ENCODE results near the gene C1QA. TPM values are rescaled to one million over a fixed set of nuclear protein-coding genes. Genes with fewer than 3 reads are reported as not detected.
A peak's percentile ranks its signal among the peaks of the same experiment; 100 is the strongest.

The C1QA gene
- total RNA-seq, 1 experiment from 2014 or later, result not detected

DNA sequence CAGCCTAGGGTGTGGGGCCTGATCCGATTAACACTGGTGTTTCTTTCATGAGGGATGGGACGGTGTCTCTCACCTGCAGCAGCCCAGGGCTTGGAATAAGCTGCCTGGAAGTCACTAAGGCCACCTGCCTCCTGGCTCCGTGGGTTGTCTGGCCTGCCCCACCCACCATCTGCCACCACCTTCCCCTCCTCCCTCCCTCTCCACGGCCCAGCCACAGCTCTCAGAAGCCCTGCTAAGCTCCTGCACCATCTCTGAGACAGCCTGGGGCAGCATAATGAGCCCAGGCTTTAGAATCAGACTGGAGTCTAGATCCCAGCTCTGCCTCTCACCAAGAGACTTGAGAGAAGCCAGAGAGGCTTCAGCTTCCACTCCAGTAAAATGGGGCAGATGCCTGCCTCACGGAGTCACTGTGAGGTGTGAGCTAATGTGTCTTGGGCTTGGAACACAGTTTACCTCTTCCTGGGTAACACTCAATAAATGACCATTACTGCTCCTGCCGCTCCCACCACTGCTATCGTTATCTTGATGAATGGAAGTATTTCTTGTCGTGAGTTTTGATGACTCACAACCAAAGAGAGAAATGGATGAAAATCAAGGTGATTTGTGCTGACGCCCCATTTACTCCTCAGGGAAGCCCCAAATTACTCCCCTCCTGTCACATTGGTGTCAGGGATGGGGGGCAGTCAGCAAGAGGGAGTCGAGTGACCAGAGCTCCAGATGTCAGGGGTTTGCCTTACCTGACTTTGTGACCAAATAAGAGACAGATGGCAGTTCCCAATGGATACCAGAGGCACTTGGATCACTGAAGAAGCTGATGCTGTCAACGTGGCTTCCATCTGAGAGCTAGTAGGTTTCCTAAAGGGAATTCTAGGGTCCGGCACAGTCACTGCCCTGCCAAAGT is 23.5 kb upstream of the C1QA start:
- DNase-seq (ENCODE audit: low read depth), result no peak

DNA sequence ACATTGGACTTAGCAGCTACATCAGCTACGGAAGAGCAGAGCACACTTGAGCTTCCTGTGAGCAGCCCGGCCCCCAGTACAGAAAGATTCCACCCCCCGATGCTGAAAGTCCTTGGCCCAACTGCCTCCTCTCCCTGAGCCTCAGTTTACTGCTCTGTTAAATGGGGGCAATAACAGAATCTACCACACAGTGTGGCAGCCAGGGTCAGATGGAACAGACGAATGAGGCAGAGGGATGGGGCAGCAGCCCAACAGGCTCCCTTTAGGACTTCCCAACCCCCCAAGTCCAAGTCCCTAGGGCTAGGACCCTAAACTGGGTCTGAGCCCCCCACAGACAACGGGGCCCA is 22.9 kb upstream of the C1QA start:
- DNase-seq (ENCODE audit: low read depth), result no peak

DNA sequence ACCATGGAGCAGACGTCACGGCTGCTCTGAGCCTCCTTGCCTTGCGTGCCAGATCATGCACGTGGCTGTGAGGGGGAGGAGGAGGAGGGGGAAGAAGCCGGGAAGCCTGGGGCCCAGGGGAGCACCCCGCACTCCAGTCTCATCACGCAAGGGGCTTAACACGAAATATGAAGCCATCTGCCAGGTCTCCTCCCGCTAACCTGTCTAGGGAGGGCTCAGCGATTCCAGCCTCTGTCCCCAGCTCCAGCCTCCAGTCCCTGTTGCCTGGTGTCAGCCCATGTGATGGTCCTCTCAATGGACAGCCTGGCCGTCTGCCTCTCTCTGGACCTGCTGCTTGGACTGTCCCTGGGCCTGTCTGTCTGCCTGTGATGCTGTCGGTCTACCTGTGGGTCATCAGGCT is 22.5 kb upstream of the C1QA start:
- no peak for DNase-seq (ENCODE audit: low read depth)

DNA sequence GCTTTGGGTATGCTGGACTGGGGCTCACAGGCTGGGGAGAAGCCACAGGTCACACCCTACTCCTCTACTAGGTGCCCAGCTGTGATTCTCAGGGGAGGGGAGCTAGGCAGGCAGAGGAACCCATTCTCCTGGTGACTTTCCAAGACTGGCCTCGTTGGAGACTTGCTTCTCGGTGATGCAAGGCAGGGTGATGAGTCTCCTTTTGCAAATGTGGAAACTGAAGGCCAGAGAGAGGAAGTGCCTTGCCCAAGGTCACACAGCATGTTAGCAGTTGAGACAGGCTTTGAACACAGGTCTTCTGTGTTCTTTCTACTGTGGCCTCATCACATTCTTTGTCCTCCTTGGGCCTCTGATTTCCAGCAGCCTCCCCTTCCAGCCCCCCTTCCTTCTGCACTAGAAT is 20.5 kb upstream of the C1QA start:
- DNase-seq (ENCODE audit: low read depth), result no peak

DNA sequence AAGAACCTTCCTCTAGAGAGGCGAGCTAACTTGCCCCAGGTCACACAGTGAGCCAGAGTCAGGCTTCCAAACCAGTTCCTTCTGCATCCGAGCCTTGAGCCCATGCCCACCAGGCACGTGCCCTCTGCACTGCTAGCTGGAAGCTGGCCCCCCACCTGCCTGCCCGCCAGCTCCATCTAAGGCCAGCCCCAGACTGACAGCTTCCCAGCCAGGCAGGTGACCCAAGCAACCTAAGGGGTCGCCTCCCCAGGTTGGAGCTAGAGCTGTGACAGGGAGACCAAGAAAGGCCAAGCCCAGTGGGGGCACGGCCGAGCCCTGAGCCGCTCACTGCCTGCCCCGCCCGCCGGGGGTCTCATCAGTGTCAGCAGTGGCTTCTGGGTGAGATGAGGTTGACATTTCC is 19.9 kb upstream of the C1QA start:
- no peak for DNase-seq (ENCODE audit: low read depth)

DNA sequence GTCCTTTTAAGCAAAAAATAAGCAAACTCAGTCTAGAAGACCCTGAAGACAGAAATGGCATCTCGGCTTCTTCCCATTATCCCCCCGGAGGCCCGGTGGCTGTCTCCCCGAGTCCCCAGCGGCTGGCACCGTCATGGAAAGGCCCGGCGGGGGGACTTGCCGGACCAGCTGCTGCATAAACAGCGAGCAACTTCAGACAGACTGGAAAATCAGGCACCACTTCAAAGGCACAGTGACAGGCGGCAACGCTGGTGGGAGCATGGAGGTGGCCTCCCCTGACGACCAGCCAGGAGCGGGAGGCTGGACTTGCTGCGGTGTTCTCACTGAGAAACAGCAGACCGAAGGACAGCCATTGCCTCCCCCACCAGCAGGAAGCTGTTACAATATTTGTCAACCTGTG is 18.4 kb upstream of the C1QA start:
- no peak for DNase-seq (ENCODE audit: low read depth)

DNA sequence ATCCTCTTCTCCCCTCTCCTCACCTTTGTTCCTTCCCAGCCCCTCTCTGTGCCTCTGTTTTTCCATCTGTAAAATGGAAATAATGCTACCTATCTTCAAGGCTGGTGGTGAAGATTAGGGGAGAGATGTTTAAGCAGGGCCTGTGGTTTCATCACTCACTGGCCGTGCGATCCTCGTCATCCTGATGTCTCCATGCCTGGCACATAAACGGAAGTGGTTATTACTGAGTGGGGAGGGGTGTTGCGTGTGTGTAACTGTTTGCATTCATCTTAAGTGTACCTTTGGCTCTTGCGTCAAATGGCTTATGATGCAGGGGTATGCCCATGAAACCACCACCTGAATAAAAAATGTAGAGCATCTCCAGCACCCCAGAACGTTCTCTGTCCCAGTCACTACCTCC is 17.2 kb upstream of the C1QA start:
- DNase-seq (ENCODE audit: low read depth), result peak; percentile 42

DNA sequence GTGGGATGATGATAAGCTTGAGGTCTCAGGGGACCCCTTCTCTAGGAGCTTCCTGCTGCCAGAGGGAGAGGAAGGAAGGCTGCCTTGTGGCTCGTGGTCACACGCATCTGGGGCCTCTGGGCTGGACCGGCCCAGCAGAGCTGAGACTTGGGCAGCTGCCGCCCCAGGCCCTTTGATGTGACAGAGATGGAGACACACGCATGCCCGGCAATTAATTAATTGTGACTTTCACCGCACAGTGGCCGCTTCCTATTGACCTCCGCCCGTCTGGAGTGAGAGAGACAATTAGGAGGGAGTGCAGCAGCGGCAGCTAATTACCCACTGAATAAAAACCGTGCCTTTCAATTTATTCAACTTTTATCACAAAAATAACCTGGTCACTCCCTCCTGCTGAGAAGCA is 16.6 kb upstream of the C1QA start:
- DNase-seq (ENCODE audit: low read depth), result no peak

DNA sequence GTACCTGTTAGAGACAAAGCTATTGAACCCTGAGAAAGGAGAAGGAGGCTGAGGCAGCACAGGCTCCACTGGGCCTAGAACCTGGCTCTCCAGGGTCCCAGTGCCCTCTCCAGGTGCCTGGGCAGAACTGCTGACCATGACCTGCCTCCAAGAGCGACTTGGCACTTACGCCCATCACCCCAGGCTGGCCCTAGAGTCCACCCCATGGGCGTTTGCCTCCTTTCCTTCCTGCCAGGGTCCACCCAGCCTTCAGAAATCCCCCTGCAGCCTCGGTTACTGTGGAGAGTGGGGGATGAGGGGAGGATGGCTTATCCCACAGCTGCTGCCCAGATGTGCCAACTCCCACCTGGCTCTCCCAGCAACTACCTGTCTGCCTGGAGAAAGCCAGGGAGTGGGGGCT is 14.7 kb upstream of the C1QA start:
- DNase-seq (ENCODE audit: low read depth), result no peak

DNA sequence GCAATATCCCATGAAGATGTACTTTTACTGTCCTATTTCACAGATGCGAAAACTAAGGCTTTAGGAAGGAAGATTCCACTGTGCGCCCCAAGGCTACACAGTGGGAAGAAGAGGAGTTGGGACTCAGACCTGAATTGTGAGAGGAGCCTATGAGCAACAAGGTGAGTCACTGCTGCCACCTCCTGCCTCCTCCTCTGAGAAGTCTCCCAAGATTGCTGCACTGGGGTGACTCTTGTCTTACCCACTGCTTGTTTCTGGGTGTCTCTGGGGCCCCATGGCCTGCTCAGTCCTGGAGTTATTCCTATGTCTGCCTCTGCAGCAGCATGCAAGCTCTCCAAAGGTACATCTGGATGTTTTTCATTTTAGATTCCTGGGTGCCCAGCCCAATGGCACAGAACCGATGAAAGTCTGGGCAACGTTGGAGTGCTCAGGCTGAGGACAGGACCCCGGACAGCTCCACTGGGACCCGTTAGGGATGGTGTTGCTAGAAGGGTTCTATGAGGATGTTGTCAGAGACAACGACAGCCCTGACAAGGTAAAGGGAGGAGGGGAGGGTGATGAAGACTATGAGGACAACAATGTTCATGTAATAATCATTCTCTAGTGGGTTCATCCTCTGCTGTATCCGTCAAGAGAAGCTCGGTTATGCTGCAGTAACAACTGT is 11.0 kb upstream of the C1QA start:
- DNase-seq (ENCODE audit: low read depth), result peak; percentile 24

DNA sequence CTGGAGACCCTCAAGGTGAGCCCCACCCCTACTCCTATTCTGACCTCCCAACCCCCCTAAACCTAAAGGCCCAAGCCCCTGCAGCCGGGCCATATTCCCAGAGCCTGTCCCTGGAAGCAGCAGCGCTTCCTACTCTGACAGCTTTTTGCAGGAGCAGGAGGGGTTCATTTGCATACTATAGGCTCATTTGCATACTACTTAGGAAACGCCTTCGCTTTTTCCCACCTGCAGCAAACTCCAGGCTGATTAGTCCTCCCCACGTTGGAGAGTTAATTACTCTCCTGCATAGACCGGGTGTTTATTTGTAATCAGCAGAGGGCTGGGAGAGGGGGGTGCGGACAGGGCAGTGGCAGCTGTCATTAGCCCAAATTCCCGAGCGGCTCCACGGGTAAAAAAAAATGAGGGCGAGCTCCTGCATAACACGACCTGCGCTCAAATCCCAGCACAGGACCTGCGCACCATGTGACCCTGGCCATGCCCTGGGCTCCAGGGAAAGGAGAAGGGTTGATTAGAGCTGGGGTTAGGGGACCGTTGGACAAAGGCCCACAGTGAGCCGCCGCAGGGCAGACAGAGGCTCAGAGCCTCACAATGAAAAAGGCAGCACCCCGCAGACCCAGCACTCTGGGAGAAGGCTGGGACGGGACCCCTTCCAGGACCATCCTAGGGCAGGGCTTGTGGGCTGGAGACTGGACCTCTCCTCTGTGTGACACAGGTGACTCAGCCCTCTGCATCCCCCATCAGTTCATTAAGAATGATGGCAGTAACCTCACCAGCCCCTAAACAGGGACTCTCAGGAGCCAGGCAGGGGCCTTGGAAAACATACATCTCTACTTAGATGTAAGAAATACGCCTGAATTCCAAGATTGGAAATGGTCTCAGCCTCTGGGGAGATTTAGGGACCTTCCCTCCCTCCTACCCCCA is 9.9 kb upstream of the C1QA start:
- no peak for DNase-seq (ENCODE audit: low read depth)

DNA sequence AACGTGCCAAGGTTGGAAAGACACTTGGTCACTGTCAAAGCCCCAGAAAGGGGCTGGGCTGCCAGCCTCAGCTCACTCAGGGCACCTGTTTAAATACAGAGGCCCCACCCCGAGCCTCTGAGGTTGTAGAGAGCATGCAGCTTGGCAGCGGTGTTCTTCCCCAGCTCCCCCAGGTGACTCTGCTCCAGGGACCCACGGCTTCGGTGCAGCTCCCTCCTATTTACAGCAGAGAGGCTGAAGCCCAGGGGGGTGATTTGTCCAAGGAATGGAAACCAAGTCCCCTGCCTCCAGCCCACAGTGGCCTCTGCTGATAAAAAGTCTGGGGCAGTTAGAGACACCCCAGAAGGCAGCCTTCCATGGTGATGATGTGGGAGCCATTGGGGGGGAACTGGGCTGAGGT is 9.1 kb upstream of the C1QA start:
- no peak for DNase-seq (ENCODE audit: low read depth)

DNA sequence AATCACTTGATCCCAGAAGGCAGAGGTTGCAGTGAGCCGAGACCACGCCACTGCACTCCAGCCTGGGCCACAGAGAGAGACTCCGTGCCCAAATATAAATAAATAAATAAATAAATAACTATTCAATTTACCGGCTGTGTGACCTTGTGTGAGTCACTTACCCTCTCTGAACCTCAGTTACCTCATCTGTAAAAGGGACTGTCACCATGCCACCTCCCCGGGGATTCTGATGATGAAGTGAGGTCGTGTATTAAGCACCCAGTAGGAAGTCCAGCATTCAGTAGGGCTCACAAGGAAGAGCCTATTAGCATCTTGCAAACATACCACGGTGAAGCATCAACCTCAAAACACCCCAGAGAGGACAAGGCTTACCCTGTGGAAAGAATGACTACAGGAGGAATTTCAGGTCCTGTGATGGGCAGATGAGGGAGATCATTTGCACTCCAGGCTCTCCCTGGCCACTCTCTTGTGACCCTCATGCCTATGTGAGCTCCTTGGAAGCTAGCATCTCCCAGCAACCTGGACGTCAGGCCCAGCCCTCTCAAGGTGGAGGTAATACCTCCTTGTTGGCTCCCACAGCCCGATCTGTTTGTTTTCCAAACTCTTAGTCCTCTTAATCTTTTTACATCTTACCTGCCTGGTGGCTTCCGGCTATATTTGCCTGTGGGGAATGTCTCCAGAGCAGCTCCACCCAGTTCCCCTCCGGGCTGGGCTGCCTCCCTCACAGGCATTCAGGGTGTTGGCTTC is 7.6 kb upstream of the C1QA start:
- DNase-seq (ENCODE audit: low read depth), result no peak

DNA sequence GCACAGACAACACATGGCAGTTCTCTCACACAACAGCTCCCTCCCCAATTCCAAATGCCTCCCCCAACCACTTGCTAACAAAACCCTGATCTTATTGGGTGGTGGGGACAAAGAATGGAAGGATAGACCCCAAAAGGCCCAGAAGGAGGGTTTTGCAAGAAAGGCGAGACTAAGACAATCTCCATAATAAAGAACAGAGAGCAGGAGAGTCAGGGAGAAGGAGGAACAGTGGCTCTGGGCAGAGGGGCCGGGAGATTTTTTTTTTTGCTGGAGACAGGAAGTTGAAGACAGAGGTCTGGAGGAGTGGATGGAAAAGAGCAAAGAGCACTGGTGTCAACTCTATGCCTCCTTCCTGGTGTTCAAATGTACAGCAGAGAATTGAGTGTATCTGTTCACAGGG is 6.5 kb upstream of the C1QA start:
- DNase-seq (ENCODE audit: low read depth), result no peak

DNA sequence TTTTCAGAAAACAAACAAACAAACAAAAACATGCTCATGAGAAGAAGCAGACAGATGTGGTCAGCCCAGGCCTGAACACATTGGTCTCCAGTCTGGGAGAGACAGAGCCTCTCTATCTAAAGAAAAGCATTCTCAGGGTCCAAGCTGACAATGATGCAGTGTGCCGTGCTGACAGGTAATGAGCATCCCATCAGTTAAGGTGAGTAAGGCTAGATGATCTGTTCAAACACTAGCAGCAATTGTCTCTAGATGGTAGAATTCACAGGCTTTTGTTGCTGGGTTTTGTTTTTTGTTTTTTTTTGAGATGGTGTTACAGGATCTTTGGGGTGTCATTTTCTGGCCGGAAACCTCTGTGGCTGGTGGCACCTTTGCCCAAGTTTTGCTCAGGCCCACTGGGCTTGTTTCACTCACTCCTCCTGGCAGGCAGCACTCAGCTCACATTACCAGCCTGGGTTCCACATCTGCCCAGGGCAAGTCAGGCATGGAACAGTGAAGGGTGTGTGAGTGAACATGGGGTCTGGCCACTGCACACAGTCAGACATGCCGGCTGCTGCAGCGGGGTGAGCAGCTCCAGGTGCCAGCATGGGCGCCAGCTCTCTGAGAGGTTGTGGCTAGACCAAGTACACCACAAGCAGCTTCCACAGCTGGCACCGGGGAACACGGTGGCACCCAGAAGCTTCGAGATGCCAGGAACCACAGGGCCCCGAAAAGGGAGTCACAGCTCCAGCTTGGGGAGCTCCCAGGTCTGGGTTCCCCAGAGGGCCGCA is 2.5 kb upstream of the C1QA start:
- DNase-seq (ENCODE audit: low read depth), result no peak

DNA sequence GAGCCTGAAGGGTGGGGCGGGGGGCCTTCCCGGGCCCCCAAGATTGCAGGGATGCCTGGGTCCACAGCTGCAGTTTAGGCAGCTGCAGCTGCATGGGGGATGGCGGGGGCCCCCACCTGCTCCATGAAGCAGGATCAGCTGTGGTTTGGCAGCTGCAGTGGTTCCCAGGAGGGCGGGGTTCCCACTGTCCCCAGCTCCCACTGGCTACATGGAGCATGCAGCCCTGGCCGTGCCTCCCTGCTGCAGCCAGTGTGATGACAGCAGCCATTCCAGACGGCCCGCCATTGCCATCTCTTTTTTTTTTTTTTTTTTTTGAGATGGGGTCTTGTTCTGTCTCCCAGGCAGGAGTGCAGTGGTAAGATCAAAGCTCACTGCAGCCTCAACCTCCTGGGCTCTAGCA is 992 bp upstream of the C1QA start:
- DNase-seq (ENCODE audit: low read depth), result no peak

DNA sequence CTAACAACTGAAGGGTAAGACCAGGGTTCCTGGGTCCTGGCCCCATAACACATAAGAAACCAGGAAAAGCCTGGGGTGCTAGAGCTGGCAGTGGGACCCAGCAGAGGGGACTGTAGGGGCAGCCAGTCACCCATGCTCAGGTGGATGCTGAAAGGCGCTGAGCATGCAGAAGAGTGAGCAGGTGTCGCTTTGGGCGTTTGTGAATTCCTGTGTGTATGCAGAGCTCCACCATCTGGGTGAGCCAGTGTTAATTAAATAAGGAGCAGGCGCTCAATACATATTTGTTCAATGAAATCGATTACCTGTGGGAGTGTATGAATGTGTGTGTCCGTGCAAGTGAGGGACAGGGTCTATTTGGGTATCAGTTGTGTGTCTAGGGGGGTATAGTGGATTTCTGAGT is 499 bp downstream of the C1QA start:
- no peak for DNase-seq (ENCODE audit: low read depth)

DNA sequence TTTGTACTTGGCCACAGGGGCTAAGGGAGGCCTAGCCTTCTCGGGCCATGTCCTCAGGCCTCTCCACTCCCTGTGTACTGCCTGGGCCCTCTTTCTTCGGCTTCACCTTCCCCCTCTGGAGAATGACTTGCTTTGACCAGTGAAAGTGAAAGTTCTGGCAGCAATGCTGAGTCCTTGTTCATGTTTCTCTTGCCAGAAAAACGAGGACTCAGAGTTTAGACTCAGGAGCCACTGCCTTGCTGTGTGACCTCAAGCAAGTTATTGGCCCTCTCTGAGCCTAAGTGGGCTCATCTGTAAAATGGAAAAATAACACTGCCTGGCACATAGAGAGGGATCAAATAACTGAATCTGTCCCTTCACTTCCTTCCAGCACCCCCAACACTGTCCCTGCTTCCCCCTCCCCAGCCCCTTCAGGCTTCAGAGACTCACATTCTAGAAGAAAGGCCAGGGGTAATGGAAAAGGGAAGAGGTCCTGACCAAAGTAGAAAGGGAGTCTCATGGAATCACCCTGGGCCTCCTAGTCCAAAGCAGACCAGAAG is 1.5 kb downstream of the C1QA start:
- DNase-seq (ENCODE audit: low read depth), result no peak

DNA sequence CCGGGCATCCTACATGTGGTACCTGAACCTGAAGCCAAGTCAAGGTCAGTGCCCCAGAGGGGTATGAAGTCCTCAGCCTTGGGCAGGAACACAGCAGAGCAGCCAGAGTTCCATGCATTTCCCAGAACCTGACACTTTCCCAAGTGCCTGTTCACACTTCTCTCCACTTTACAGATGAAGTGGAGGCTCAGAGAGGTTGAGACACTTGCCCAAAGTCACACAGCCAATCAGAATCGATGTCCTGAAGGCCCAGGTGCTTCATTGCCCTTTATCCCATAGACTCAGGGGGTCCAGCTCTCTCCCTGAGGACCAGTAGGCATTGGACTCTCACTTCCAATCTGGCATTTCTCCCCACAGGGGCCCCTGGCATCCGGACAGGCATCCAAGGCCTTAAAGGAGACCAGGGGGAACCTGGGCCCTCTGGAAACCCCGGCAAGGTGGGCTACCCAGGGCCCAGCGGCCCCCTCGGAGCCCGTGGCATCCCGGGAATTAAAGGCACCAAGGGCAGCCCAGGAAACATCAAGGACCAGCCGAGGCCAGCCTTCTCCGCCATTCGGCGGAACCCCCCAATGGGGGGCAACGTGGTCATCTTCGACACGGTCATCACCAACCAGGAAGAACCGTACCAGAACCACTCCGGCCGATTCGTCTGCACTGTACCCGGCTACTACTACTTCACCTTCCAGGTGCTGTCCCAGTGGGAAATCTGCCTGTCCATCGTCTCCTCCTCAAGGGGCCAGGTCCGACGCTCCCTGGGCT is 2.2 kb downstream of the C1QA start:
- DNase-seq (ENCODE audit: low read depth), result no peak

DNA sequence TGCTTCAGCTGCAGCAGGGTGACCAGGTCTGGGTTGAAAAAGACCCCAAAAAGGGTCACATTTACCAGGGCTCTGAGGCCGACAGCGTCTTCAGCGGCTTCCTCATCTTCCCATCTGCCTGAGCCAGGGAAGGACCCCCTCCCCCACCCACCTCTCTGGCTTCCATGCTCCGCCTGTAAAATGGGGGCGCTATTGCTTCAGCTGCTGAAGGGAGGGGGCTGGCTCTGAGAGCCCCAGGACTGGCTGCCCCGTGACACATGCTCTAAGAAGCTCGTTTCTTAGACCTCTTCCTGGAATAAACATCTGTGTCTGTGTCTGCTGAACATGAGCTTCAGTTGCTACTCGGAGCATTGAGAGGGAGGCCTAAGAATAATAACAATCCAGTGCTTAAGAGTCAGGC is 2.9 kb downstream of the C1QA start:
- DNase-seq (ENCODE audit: low read depth), result peak; percentile 55
